ENCODE data around the gene PNMT. TPM values are rescaled to one million over a fixed set of nuclear protein-coding genes. Genes with fewer than 3 reads are reported as not detected.
A peak's percentile ranks its signal among the peaks of the same experiment; 100 is the strongest.

PNMT gene
- total RNA-seq, 4 donors from 2014 or later: 0.26 to 8.4 (median 1.3) TPM

- H3K27ac ChIP-seq: no peak overlapping the region
- no peaks in the 10 kb centered on the region for H3K36me3 ChIP-seq
- intact Hi-C loops (cut with DNase I): no loop called here
- peaks cover 0 to 73% (median 9%) of the 10 kb centered on the region in 4 donors for H3K27me3 ChIP-seq
- no peak for DNase-seq
- H3K4me1 ChIP-seq: peaks cover 30 to 72% (median 31%) of the 10 kb centered on the region in 3 donors
- no peaks in the 10 kb centered on the region for H3K9me3 ChIP-seq
- TF ChIP-seq POLR2A (IDR thresholded peaks at IDR 0.05) (no peak), CTCF (IDR thresholded peaks at IDR 0.05) (no peak)
- no peak overlapping the region for H3K4me3 ChIP-seq
- 100% methylated on average over 1 of the region's 3 CpGs; no CpG with 5 or more reads in 1 of the 2 donors for WGBS, 2 donors
These were observed 38.8 kb upstream of the PNMT start for GRCh38 chr17:39629494-39629880.

GRCh38 chr17:39629898-39630297 lies 38.4 kb upstream of the PNMT start:
- WGBS, 2 donors: 71 to 82% methylated on average over 8 to 9 of the region's 12 CpGs
- Histone ChIP-seq H3K27me3 (peaks cover 0 to 69% (median 9%) of the 10 kb centered on the region in 4 donors), H3K27ac (no peak overlapping the region)

GRCh38 chr17:39631403-39631802 lies 36.9 kb upstream of the PNMT start:
- WGBS, 2 donors: 20 to 43% methylated on average over 3 to 4 of the region's 6 CpGs
- H3K27ac ChIP-seq: peak overlapping the region in 1 of 4 donors; percentile 31
- intact Hi-C loops (cut with DNase I): no loop called here
- no peaks in the 10 kb centered on the region for H3K9me3 ChIP-seq
- DNase-seq: no peak
- H3K27me3 ChIP-seq: peaks cover 0 to 54% (median 9%) of the 10 kb centered on the region in 4 donors
- peaks cover 13 to 68% (median 14%) of the 10 kb centered on the region in 3 donors for H3K4me1 ChIP-seq
- TF ChIP-seq CTCF (IDR thresholded peaks at IDR 0.05) (no peak), POLR2A (IDR thresholded peaks at IDR 0.05) (no peak)
- no peaks in the 10 kb centered on the region for H3K36me3 ChIP-seq
- H3K4me3 ChIP-seq: no peak overlapping the region

More at GRCh38 chr17:39629898-39630297, 38.4 kb upstream of the PNMT start:
- no peak overlapping the region for H3K4me3 ChIP-seq
- peaks cover 25 to 72% (median 27%) of the 10 kb centered on the region in 3 donors for H3K4me1 ChIP-seq
- intact Hi-C loops (cut with DNase I): no loop called here
- DNase-seq: no peak
- no peaks in the 10 kb centered on the region for H3K9me3 ChIP-seq
- H3K36me3 ChIP-seq: no peaks in the 10 kb centered on the region
- TF ChIP-seq CTCF (IDR thresholded peaks at IDR 0.05): no peak
- no peak for TF ChIP-seq POLR2A (IDR thresholded peaks at IDR 0.05)

GRCh38 chr17:39632153-39632941 lies 35.9 kb upstream of the PNMT start:
- Histone ChIP-seq H3K36me3 (no peaks in the 10 kb centered on the region), H3K9me3 (no peaks in the 10 kb centered on the region), H3K4me3 (no peak overlapping the region), H3K4me1 (peaks cover 8 to 63% (median 8%) of the 10 kb centered on the region in 3 donors), H3K27me3 (peaks cover 0 to 44% (median 4%) of the 10 kb centered on the region in 4 donors), H3K27ac (peak overlapping the region in 1 of 4 donors; percentile 31)
- DNase-seq: no peak
- 61 to 65% methylated on average over 4 to 8 of the region's 13 CpGs for WGBS, 2 donors
- TF ChIP-seq POLR2A (IDR thresholded peaks at IDR 0.05) (no peak), CTCF (IDR thresholded peaks at IDR 0.05) (no peak)
- intact Hi-C loops (cut with DNase I): no loop called here

- Histone ChIP-seq H3K27me3 (peaks cover 0 to 31% (median 0%) of the 10 kb centered on the region in 4 donors), H3K36me3 (no peaks in the 10 kb centered on the region), H3K27ac (no peak overlapping the region), H3K4me3 (no peak overlapping the region), H3K9me3 (no peaks in the 10 kb centered on the region), H3K4me1 (peaks cover 17 to 63% (median 18%) of the 10 kb centered on the region in 3 donors)
- intact Hi-C loops (cut with DNase I): no loop called here
- TF ChIP-seq CTCF (IDR thresholded peaks at IDR 0.05) (no peak), POLR2A (IDR thresholded peaks at IDR 0.05) (no peak)
- WGBS, 2 donors: 53 to 57% methylated on average over 4 to 8 of the region's 8 CpGs
- no peak for DNase-seq
These were observed 34.6 kb upstream of the PNMT start for GRCh38 chr17:39633570-39634183.
